Gastrocnemius medialis (tissue), 4 donors: ENCODE data around the gene PARD3. TPM values are rescaled to one million over a fixed set of nuclear protein-coding genes. Genes with fewer than 3 reads are reported as not detected.
"Not testable (repeated sequence)": the region's sequence is repeated elsewhere in the genome, so short reads cannot be mapped to it uniquely, and the experiment has no call there.

ENCODE experiments used
- ATAC-seq, 2 donors: fragments of 150-250 bp; one replicate each; pipeline ENCODE4 v1.9.1; 2016
- DNase-seq, 2 donors: peaks; one replicate each; pipeline ENCODE4 v3.0.0-alpha.2; 2019
- H3K27ac ChIP-seq, 4 donors: fragments of 200-600 bp; sonication (generic); 1 replicate in 1 of 4; 2 replicates in 3 of 4; pipeline ENCODE4 v1.5.1; 2016 to 2018; ENCODE audit warnings: mild to moderate bottlenecking in 2 of 4, moderate library complexity in 1 of 4
- H3K27me3 ChIP-seq, 3 donors: fragments of 200-600 bp; sonication (generic) in 2 of 3; 1 replicate in 1 of 3; 2 replicates in 2 of 3; pipeline versions ENCODE4 v1.5.1 to v1.6.0; 2016 to 2019; ENCODE audit warnings: mild to moderate bottlenecking in 1 of 3, moderate library complexity in 1 of 3
- H3K36me3 ChIP-seq, 2 donors: fragments of 200-600 bp; sonication (generic) in 1 of 2; one replicate each; pipeline ENCODE4 v1.5.1; 2017 to 2018
- H3K4me1 ChIP-seq, 2 donors: fragments of 200-600 bp; sonication (generic) in 1 of 2; one replicate each; pipeline ENCODE4 v1.5.1; 2016 to 2017; ENCODE audit warnings: mild to moderate bottlenecking in 2 of 2
- H3K4me3 ChIP-seq, 4 donors: fragments of 200-600 bp; sonication (generic) in 3 of 4; 1 replicate in 1 of 4; 2 replicates in 3 of 4; pipeline ENCODE4 v1.5.1; 2016 to 2019; ENCODE audit warnings: mild to moderate bottlenecking in 2 of 4
- H3K9me3 ChIP-seq, 3 donors: fragments of 200-600 bp; sonication (generic) in 2 of 3; 1 replicate in 1 of 3; 2 replicates in 2 of 3; pipeline ENCODE4 v1.5.1; 2016 to 2019
- POLR2A ChIP-seq, 2 donors: fragments of 450-650 bp; IDR thresholded peaks; one replicate each; pipeline ENCODE4 v1.6.1; 2017; ENCODE audit warnings: antibody characterized with exemption in 2 of 2, mild to moderate bottlenecking in 2 of 2, moderate library complexity in 2 of 2
- in situ Hi-C, 4 donors: fragments of 200-750 bp; cut with MboI; loops; one replicate each; pipeline versions ENCODE4 v1.15.0 to v1.8.0; 2017; ENCODE audit warnings: low sequenced_read_pairs in 4 of 4
- intact Hi-C: fragments of 100-400 bp; cut with DNase I; formaldehyde crosslinking; loops from one replicate; pipeline ENCODE4 v1.15.1; 2023; ENCODE audit warnings: low total_unique reads
- total RNA-seq, 4 donors: library from RNA; depleted of rRNA; stranded (reverse); fragments of >200 nt; gene quantifications; one replicate each; pipeline versions ENCODE4 v1.1.0 to v1.2.3, GENCODE V29; 2016
- TF ChIP-seq, protein P1 (sequence below), 5 experiments: fragments of 450-650 bp in 3 of 5; fragments of 200-600 bp in 2 of 5; sonication (generic) in 2 of 5; IDR thresholded peaks in 4 of 5; conservative IDR thresholded peaks in 1 of 5; 1 replicate in 4 of 5; 2 replicates in 1 of 5; pipeline ENCODE4 v1.5.1; 2016 to 2019; ENCODE audit warnings: antibody characterized with exemption in 5 of 5, mild to moderate bottlenecking in 3 of 5, moderate library complexity in 3 of 5

PARD3 gene
- total RNA-seq, 4 donors from 2014 or later = 64.6 to 75.8 (median 68.3) TPM

- no peak for DNase-seq
- peaks cover 9 to 17% of the 10 kb centered on the region in 2 donors for H3K4me1 ChIP-seq
- no peak overlapping the region for H3K27ac ChIP-seq
- H3K4me3 ChIP-seq = no peak overlapping the region
- H3K36me3 ChIP-seq = no peaks in the 10 kb centered on the region
- intact Hi-C loops (no loop called here), in situ Hi-C loops (loop anchor here in 3 of 4 donors (10.0 to 25.0 kb wide), 4 partner anchors 612 to 1462 kb away; no protein-coding TSS in a partner anchor)
- no peak for TF ChIP-seq POLR2A (IDR thresholded peaks at IDR 0.05)
- TF ChIP-seq, protein P1, sequence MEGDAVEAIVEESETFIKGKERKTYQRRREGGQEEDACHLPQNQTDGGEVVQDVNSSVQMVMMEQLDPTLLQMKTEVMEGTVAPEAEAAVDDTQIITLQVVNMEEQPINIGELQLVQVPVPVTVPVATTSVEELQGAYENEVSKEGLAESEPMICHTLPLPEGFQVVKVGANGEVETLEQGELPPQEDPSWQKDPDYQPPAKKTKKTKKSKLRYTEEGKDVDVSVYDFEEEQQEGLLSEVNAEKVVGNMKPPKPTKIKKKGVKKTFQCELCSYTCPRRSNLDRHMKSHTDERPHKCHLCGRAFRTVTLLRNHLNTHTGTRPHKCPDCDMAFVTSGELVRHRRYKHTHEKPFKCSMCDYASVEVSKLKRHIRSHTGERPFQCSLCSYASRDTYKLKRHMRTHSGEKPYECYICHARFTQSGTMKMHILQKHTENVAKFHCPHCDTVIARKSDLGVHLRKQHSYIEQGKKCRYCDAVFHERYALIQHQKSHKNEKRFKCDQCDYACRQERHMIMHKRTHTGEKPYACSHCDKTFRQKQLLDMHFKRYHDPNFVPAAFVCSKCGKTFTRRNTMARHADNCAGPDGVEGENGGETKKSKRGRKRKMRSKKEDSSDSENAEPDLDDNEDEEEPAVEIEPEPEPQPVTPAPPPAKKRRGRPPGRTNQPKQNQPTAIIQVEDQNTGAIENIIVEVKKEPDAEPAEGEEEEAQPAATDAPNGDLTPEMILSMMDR (IDR thresholded peaks at IDR 0.05 in 4 of 5, conservative IDR thresholded peaks at IDR 0.05 in 1 of 5) = no peak
- H3K9me3 ChIP-seq = no peaks in the 10 kb centered on the region
- ATAC-seq = no peak
- H3K27me3 ChIP-seq = no peaks in the 10 kb centered on the region
Measured at GRCh38 chr10:34649385-34649784, 165.7 kb downstream of the PARD3 start.

- peaks cover 13 to 20% of the 10 kb centered on the region in 2 donors for H3K4me1 ChIP-seq
- ATAC-seq (no peak), DNase-seq (no peak)
- no peaks in the 10 kb centered on the region for H3K27me3 ChIP-seq
- H3K36me3 ChIP-seq = no peaks in the 10 kb centered on the region
- intact Hi-C loops = no loop called here
- no peak overlapping the region for H3K4me3 ChIP-seq
- no peak overlapping the region for H3K27ac ChIP-seq
- H3K9me3 ChIP-seq = no peaks in the 10 kb centered on the region
- in situ Hi-C loops = loop anchor here in 3 of 4 donors (10.0 to 25.0 kb wide), 4 partner anchors 612 to 1462 kb away; no protein-coding TSS in a partner anchor
- TF ChIP-seq, protein P1 (IDR thresholded peaks at IDR 0.05 in 4 of 5, conservative IDR thresholded peaks at IDR 0.05 in 1 of 5) = no peak
- no peak for TF ChIP-seq POLR2A (IDR thresholded peaks at IDR 0.05)
Measured at GRCh38 chr10:34648919-34649318, 166.2 kb downstream of the PARD3 start.

GRCh38 chr10:34647875-34648865 lies 166.9 kb downstream of the PARD3 start:
- intact Hi-C loops (no loop called here), in situ Hi-C loops (loop anchor here in 3 of 4 donors (10.0 to 25.0 kb wide), 4 partner anchors 611 to 1461 kb away; no protein-coding TSS in a partner anchor)
- Histone ChIP-seq H3K4me1 (peaks cover 13 to 20% of the 10 kb centered on the region in 2 donors), H3K27me3 (no peaks in the 10 kb centered on the region), H3K27ac (no peak overlapping the region), H3K4me3 (no peak overlapping the region), H3K9me3 (no peaks in the 10 kb centered on the region), H3K36me3 (no peaks in the 10 kb centered on the region)
- TF ChIP-seq POLR2A (IDR thresholded peaks at IDR 0.05) = no peak
- DNase-seq = no peak
- no peak for ATAC-seq

- TF ChIP-seq POLR2A (IDR thresholded peaks at IDR 0.05) = no peak
- TF ChIP-seq, protein P1 (IDR thresholded peaks at IDR 0.05 in 4 of 5, conservative IDR thresholded peaks at IDR 0.05 in 1 of 5) = no peak
- no peaks in the 10 kb centered on the region for H3K36me3 ChIP-seq
- intact Hi-C loops (no loop called here), in situ Hi-C loops (loop anchor here in 3 of 4 donors (10.0 to 25.0 kb wide), 4 partner anchors 610 to 1460 kb away; no protein-coding TSS in a partner anchor)
- H3K27ac ChIP-seq = no peak overlapping the region
- H3K4me3 ChIP-seq = no peak overlapping the region
- H3K4me1 ChIP-seq = peaks cover 12 to 19% of the 10 kb centered on the region in 2 donors
- no peak for DNase-seq
- no peaks in the 10 kb centered on the region for H3K9me3 ChIP-seq
- ATAC-seq = no peak
- no peaks in the 10 kb centered on the region for H3K27me3 ChIP-seq
Measured at GRCh38 chr10:34647160-34647559, 167.9 kb downstream of the PARD3 start.

DNA sequence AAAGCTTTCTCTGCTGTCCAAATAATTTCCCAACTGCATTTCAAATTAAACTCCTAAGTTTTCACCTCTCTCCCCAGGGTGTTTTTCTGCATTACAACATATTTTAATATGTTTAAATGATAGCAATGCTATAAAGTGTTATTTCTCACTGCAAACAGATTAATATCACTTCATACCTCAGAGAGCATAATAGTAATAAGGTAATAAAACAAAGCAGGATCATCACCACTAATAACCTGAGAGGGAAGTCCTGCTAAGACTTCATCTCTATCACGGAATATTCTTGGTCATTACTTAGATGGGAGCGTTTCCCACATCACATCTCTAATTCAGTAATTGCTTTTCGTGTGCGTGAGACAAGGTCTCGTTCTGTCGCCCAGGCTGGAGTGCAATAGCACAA lies 168.8 kb downstream of the PARD3 start:
- Histone ChIP-seq H3K36me3 (no peaks in the 10 kb centered on the region), H3K27me3 (no peaks in the 10 kb centered on the region), H3K9me3 (no peaks in the 10 kb centered on the region), H3K4me3 (no peak overlapping the region), H3K4me1 (peaks cover 6 to 15% of the 10 kb centered on the region in 2 donors), H3K27ac (no peak overlapping the region)
- ATAC-seq (no peak), DNase-seq (no peak)
- in situ Hi-C loops (loop anchor here in 3 of 4 donors (10.0 to 25.0 kb wide), 4 partner anchors 609 to 1459 kb away; no protein-coding TSS in a partner anchor), intact Hi-C loops (no loop called here)
- TF ChIP-seq, protein P1 (IDR thresholded peaks at IDR 0.05 in 4 of 5, conservative IDR thresholded peaks at IDR 0.05 in 1 of 5) = no peak

GRCh38 chr10:34644815-34645214 lies 170.3 kb downstream of the PARD3 start:
- ATAC-seq, H3K4me3 ChIP-seq, H3K36me3 ChIP-seq, intact Hi-C loops, H3K9me3 ChIP-seq, H3K27ac ChIP-seq, H3K27me3 ChIP-seq, DNase-seq: not testable (repeated sequence)
- peaks cover 5 to 15% of the 10 kb centered on the region in 2 donors for H3K4me1 ChIP-seq
- in situ Hi-C loops = loop anchor here in 3 of 4 donors (10.0 to 25.0 kb wide), 4 partner anchors 608 to 1458 kb away; no protein-coding TSS in a partner anchor
